Measurements from ENCODE around the gene TIGAR. TPM values are rescaled to one million over a fixed set of nuclear protein-coding genes. Genes with fewer than 3 reads are reported as not detected.

TIGAR gene
- total RNA-seq, 1 donor from 2014 or later = 20.2 TPM

GRCh38 chr12:4282103-4282891 lies 38.7 kb upstream of the TIGAR start:
- no peak for DNase-seq (ENCODE audit: low read depth, low spot score)

- no peak for DNase-seq (ENCODE audit: low read depth, low spot score)
Measured at GRCh38 chr12:4282892-4283511, 38.0 kb upstream of the TIGAR start.

DNA sequence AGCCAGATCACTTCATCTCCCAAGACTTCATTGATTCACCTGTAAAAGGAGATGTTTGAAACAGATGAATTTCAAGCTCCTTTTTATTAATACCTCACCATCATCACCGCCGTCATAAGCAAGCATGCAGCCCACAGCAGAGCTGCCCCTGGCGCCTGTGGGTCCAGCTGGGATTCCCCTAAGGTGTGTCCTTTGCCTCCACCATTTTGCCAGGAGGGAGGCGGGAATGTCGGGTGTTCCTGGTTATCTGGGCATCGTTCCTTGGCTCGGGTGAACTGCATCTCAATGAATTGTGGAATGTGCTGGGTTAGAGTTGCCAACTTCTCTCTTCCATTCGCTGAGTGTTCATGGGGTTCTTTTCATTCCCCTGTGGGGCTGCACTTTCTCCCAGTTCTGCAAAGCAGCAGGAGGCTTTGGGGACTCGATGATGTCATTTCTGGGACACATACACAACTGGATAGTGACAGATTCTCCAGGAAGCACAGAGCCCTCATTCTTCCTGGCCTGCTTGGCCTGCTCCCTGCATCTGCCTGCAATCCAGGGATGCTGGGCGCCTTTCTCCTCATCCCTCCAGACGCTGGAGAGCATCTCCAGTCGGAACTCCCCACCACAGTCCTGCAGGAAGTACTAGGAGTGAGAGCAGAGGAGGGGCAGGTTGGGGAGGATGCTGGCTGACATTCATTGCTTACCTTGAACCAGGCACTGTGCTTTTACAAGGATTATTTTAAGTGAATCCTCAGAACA lies 37.3 kb upstream of the TIGAR start:
- no peak for DNase-seq (ENCODE audit: low read depth, low spot score)

DNA sequence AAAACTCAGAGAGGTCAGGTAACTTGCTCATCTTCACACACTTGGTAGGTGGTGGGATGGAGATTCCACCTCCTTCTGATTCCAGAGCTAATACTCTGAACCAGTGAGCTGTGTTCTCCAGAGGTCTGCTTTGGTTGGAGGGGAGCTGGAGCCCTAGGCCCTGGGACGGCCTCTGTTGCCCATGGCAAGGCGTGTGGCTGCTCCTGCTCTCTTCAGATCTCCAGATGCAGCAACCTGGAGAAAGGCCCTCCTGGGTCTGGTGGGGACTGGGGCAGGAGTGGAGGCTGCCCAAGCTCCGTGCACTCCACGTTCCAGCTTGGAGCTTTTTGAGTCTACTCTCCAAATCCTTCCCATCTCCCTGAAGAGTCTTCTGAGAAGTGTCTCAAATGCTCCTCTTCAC lies 36.7 kb upstream of the TIGAR start:
- no peak for DNase-seq (ENCODE audit: low read depth, low spot score)

DNA sequence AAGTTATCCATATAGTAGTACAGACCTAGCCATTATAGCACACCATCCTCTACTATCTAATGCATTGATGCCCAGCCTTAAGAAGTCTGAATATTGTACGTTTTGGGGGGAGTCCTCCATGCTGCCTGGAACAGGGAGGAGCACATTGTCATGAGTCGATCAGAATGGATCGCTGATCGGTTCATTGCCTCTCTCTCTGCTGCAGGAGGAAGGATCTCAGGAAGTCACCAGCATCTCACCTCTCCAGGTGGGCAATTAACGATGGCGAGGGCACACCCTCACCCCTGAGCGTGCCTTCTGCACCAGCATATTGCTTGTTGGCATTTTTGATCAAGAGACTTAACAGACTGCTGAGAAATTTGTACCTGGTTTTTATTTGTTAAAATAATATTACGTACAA lies 35.9 kb upstream of the TIGAR start:
- DNase-seq (ENCODE audit: low read depth, low spot score) = no peak

- DNase-seq (ENCODE audit: low read depth, low spot score) = no peak
Measured at GRCh38 chr12:4286228-4286627, 34.8 kb upstream of the TIGAR start.

DNA sequence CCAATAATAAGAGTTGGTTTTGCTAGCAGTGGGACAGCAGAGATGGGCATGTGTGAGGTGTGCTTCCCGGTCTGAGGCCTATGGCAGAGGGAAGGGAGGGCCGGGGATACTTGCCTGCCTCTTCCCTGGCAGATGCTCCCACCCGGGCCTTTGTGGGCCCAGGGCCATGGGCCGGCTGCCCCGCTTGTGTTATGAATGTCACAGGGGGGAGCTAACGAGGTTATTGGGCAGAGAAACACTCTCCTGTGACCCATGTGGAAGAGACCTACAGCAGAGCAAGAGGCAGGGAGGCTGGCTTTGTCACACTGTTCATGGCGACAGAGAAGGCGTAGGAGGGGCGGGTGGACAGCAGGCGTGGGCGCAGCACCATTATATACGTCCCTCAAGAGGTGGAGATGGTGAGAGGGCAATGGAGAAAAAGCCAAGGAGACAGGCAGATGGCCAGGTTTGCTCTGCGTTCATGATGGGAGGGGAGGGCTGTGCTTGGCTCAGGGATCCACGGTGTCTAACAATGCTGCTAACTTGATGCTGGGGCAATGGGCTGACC lies 34.2 kb upstream of the TIGAR start:
- no peak for DNase-seq (ENCODE audit: low read depth, low spot score)

DNA sequence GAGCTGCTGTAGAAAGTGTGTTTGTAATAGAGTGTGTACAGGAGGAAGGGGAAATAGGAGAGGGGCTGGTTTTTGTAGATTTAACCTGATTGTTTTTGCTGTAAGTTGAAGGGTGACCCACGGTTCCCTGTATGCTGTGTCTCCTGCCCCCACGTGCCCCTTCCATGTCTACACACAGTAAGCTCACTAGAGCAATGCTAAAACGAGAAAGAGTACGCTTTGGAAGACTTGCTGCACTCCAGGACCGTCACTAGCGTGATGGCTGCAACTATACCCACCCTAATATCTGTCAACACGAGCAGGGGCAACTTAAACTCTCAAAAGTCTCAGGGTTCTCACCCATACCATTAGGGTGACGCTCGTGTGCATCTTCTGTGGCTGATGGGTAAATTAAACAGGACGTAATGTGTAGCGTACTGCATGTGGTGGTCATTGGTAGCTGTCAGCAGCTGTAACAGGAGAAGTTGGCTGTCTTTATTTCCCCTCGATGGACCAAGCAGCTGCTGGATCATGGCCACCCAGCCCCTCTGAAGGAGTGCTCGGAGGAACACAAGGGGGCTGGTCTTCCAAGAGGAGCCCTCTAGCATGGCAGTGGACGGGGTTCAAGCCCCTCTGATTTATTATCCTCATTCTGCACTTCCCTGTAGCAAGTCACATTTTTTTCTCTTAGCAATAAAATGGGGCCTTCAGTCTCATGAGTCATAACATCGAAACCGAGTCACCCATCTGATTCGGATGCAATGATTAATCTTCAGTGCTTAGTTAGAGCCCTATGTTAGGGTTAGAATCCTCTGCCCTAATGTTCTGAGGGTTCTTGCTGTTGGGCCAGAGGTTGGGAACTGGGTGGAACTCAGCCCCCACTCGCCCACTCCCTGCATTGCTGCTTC lies 33.4 kb upstream of the TIGAR start:
- DNase-seq (ENCODE audit: low read depth, low spot score) = no peak

GRCh38 chr12:4288296-4289131 lies 32.5 kb upstream of the TIGAR start:
- no peak for DNase-seq (ENCODE audit: low read depth, low spot score)

- DNase-seq (ENCODE audit: low read depth, low spot score) = no peak
Measured at GRCh38 chr12:4289231-4289878, 31.7 kb upstream of the TIGAR start.

DNA sequence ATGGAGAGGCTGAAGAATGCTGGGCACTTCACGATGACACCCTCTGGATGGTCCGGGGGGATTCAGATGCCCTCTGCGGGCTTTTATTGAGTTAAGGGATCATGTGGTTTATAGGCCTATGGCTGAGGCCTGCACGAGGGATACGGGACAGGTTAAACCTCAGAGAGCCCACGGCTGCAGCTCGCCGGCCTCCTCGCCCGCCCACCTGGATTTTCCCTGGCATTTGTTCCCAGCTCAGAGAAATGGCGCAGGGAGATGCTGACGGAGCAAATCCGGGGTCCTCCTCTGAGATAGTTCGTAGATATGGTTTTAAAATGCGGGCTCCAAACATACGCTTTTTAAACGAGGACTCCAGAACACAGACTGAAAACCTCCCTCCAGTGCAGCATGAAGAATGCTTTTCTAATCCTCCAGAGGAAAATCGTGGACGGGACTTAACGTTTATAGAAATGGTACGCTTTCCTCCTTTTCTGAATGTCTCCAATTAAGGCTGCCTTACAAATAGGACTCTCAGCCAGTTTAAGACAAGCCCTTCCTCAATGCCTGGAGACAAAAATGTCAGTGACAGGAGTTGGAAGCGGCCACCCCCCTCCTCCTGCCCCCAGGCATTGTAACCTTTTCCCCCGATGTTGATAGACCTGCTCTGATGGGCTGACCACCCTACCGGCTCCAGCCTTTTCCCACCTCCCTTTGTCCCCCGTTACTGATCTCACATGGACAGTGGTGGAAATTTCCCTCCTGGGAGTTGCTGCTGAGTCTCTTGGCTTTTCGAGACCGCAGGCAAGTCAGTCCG lies 30.8 kb upstream of the TIGAR start:
- DNase-seq (ENCODE audit: low read depth, low spot score) = no peak

GRCh38 chr12:4292341-4293073 lies 28.5 kb upstream of the TIGAR start:
- no peak for DNase-seq (ENCODE audit: low read depth, low spot score)

GRCh38 chr12:4293299-4293965 lies 27.6 kb upstream of the TIGAR start:
- no peak for DNase-seq (ENCODE audit: low read depth, low spot score)

- no peak for DNase-seq (ENCODE audit: low read depth, low spot score)
Measured at GRCh38 chr12:4293966-4294505, 27.0 kb upstream of the TIGAR start.

- no peak for DNase-seq (ENCODE audit: low read depth, low spot score)
Measured at GRCh38 chr12:4296751-4297150, 24.3 kb upstream of the TIGAR start.

DNA sequence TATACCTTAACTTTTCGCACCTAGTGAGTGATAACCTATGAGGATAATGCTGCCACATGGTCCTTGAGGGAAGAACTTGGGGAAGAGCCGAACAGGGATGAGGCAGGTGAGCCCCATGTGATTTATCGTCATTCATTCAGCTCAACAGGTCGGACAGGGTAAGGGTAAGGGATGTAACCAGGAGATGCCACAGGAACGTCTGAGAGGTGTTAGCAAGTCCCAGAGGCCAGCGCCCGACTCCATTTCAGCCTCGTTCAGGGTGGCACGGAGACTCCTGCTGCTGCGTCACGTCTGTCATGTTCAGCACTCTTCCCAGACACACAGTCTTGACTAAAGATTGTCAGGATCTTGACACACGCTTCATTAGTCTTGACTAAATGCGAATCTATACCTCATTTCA lies 23.4 kb upstream of the TIGAR start:
- no peak for DNase-seq (ENCODE audit: low read depth, low spot score)

DNA sequence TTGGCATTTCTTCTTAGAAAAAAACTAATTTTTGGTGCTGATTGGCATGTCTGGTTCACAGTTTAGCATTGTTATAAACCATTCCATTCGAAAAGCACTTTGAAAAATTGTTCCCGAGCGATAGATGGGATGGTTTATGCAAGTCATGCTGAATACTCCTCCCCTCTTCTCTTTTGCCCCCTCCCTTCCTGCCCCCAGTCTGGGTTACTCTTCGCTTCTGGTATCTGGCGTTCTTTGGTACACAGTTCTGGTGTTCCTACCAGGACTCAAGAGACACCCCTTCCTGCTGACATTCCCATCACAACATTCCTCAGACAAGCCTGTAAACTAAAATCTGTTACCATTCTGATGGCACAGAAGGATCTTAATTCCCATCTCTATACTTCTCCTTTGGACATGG lies 20.1 kb upstream of the TIGAR start:
- no peak for DNase-seq (ENCODE audit: low read depth, low spot score)
